AG04450 (cell line): ENCODE results near the gene SLC28A1. TPM values are rescaled to one million over a fixed set of nuclear protein-coding genes. Genes with fewer than 3 reads are reported as not detected.
"Not testable (repeated sequence)": the region's sequence is repeated elsewhere in the genome, so short reads cannot be mapped to it uniquely, and the experiment has no call there.

Experiments
- CTCF ChIA-PET: fragments of 300-600, 350-600 bp; formaldehyde crosslinking; extraction: SDS; loops from one replicate; lab custom pipeline; 2022; ENCODE audit warnings: antibody characterized with exemption, inconsistent platforms; lab: Charles Lee
- POLR2A ChIA-PET: fragments of 350-600 bp; formaldehyde crosslinking; extraction: SDS; loops from one replicate; lab custom pipeline; 2021; ENCODE audit warnings: antibody characterized with exemption, inconsistent platforms; lab: Yijun Ruan, JAX
- DNase-seq: peaks from one replicate; pipeline ENCODE4 v3.0.0-alpha.2; 2011; ENCODE audit warnings: low read depth, low spot score
- H3K27ac ChIP-seq: one replicate; pipeline ENCODE4 v1.5.1; 2012; ENCODE audit warnings: low read depth, low read length, control low read depth
- H3K27me3 ChIP-seq: one replicate; pipeline ENCODE4 v1.6.0; 2012; ENCODE audit warnings: low read length; ENCODE audit not compliant: control insufficient read depth, insufficient read depth
- H3K4me3 ChIP-seq: 2 replicates; pipeline ENCODE4 v1.5.1; 2011; ENCODE audit warnings: mild to moderate bottlenecking, low read depth, low read length, control low read depth
- H3K9me3 ChIP-seq: 2 replicates; pipeline ENCODE4 v1.5.1; 2012; ENCODE audit warnings: low read length; ENCODE audit not compliant: control insufficient read depth, insufficient read depth
- polyA plus RNA-seq: library from polyadenylated mRNA; depleted of rRNA; stranded (reverse); fragments of >200 nt; gene quantifications from 2 replicates; pipeline ENCODE4 v1.2.3, GENCODE V29; 2011
- TF ChIP-seq, protein P1 (sequence below): IDR thresholded peaks from 2 replicates; pipeline ENCODE4 v1.5.1; 2011; ENCODE audit warnings: low read depth, low read length, control low read depth, inconsistent platforms

Gene SLC28A1
- polyA plus RNA-seq, 1 experiment = not detected

DNA sequence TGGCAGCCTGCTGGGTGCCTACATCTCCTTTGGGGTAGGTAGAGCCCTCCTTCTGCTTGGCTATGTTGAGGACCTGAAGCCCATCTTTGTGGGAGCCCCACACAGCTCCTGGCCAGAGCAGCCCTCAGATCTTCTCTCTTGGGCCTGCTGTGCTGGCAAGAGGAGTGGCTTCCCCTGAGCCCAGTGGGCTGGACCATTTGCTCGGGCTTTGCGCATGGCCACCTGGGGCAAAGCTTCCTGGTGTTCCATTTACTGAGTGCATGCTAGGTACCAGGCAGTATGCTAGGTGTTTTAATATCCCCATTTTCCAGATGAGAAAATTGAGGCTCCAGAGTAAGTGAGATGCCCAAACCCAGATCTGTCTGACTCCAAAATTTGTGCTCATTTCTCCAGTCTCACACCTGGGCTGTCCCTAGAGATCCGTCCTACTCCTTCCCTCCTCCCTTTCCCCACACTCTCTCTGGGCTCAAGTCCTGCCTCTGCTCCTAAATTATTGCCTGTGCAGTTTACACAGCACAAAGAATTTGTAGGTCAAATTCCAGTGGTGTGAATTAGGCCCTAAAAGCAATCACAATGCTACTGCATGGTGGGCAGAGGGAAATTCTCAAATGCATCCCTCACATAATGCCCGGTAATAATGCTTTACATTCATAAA, 39.7 kb downstream of the SLC28A1 start:
- no peak overlapping the region for H3K27ac ChIP-seq
- no peak for DNase-seq
- no peak overlapping the region for H3K4me3 ChIP-seq
- CTCF ChIA-PET = interaction anchor here (1.0 kb wide), 1 partner anchor 269 kb away, joined by 4 read pairs; no protein-coding TSS in a partner anchor
- H3K9me3 ChIP-seq = no peaks in the 10 kb centered on the region
- TF ChIP-seq, protein P1, sequence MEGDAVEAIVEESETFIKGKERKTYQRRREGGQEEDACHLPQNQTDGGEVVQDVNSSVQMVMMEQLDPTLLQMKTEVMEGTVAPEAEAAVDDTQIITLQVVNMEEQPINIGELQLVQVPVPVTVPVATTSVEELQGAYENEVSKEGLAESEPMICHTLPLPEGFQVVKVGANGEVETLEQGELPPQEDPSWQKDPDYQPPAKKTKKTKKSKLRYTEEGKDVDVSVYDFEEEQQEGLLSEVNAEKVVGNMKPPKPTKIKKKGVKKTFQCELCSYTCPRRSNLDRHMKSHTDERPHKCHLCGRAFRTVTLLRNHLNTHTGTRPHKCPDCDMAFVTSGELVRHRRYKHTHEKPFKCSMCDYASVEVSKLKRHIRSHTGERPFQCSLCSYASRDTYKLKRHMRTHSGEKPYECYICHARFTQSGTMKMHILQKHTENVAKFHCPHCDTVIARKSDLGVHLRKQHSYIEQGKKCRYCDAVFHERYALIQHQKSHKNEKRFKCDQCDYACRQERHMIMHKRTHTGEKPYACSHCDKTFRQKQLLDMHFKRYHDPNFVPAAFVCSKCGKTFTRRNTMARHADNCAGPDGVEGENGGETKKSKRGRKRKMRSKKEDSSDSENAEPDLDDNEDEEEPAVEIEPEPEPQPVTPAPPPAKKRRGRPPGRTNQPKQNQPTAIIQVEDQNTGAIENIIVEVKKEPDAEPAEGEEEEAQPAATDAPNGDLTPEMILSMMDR = no peak
- H3K27me3 ChIP-seq = no peaks in the 10 kb centered on the region
- POLR2A ChIA-PET = no interaction called here

DNA sequence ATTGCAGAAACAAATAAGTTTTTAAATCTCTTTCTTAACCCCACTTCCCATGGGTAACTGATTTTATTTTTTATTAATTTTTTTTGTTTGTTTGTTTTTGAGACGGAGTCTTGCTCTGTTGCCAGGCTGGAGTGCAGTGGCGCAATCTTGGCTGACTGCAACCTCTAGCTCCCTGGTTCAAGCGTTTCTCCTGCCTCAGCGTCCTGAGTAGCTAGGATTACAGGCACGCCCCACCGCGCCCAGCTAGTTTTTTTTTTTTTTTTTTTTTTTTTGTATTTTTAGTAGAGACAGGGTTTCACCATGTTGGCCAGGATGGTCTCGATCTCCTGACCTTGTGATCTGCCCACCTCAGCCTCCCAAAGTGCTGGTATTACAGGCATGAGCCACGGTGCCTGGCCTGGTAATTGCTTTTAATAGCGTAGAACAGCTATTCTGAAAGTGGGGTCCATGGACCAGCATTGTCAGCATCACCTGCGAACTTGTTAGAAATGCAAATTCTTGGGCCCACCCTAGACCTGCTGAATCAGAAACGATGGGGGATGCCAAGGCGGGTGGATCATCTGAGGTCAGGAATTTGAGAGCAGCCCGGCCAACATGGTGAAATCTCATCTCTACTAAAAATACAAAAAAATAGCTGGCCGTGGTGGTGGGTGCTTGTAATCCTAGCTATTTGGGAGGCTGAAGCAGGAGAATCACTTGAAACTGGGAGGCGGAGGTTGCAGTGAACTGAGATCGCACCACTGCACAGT, 40.5 kb downstream of the SLC28A1 start:
- H3K9me3 ChIP-seq, POLR2A ChIA-PET, H3K4me3 ChIP-seq, H3K27ac ChIP-seq, DNase-seq, H3K27me3 ChIP-seq: not testable (repeated sequence)
- CTCF ChIA-PET = interaction anchor here (0.6 to 1.2 kb wide), 2 partner anchors 9 to 337 kb away, joined by 3 read pairs; no protein-coding TSS in a partner anchor

DNA sequence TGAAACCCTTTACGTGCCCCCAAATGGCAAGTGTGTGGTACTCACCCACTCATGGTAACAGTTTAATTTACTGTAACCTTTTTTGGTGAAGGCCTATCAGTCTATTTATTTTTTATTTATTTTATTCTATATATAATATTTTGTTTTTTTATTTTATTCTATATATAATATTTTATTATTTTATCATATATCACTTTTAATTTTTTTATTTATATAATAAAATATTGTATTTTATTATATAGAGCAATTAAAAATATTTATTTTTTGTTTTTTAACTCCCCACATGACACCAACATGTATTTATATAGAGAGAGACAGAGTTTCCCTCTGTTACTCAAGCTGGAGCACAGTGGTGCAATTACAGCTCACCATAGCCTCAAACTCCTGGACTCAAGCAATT, 41.4 kb downstream of the SLC28A1 start:
- ChIA-PET CTCF (interaction anchor here (1.0 to 1.4 kb wide), 3 partner anchors 80 to 338 kb away, joined by 3 to 5 read pairs (median 3); no protein-coding TSS in a partner anchor), POLR2A (no interaction called here)
- no peak for DNase-seq
- Histone ChIP-seq H3K9me3 (no peaks in the 10 kb centered on the region), H3K4me3 (no peak overlapping the region), H3K27me3 (no peaks in the 10 kb centered on the region), H3K27ac (no peak overlapping the region)
- TF ChIP-seq, protein P1 = no peak

DNA sequence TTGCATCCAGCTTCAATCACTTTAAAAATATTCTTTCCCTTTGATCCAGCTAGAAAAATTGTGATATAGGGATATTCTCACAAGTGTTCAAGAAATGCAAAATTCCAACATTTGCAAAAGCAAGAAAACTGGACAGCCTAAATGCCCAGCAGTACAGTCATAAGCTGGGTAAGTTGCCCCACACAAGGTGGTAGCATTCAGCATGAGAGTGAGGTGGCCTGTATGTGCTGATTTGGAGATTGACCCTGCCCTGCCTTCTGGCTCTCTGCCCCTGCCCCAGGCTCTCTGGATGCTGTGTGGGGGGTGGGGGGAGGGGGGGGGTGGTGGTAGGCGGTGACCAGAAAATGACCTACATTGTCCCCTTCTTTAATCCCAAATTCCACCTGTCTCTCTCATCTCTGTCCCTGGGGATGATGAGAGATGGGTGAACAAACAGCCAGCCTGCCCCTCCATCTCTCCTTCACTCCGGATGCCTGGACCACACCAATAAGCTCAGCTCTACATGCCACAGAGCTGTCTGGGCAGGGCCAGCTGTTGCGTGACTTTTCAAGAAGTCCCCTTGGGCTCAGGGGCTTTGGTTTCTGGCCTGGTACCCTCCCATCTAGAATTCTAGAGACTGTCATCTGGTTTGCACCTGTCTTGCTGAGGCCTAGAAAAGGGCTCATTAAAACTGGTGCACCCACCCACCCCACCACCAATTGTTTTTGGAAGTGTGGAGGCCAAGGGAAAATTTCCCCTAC, 42.2 kb downstream of the SLC28A1 start:
- DNase-seq = no peak
- ChIA-PET POLR2A (no interaction called here), CTCF (interaction anchor here (0.6 to 2.2 kb wide), 7 partner anchors 81 to 339 kb away, joined by 3 to 8 read pairs (median 3); partner anchors contain the start of gene NMB)
- Histone ChIP-seq H3K27me3 (no peaks in the 10 kb centered on the region), H3K4me3 (no peak overlapping the region), H3K9me3 (no peaks in the 10 kb centered on the region), H3K27ac (no peak overlapping the region)
- TF ChIP-seq, protein P1 = no peak

DNA sequence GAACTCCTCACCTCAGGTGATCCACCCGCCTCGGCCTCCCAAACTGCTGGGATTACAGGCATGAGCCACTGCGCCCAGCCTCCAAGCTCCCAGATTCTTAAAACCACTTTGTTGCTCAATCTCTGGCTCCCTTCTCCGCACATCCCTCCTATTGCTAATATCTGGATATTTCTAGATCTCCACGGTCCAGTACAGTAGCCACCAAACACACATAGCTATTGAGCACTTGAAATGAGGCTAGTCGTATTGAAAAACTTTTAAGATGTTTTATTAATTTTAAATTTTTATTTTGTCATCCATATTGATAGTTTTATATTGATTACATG, 44.3 kb downstream of the SLC28A1 start:
- no peak for DNase-seq
- Histone ChIP-seq H3K27me3 (no peaks in the 10 kb centered on the region), H3K4me3 (no peak overlapping the region), H3K9me3 (no peaks in the 10 kb centered on the region), H3K27ac (no peak overlapping the region)
- CTCF ChIA-PET = interaction anchor here (0.6 to 2.2 kb wide), 39 partner anchors 8 to 358 kb away, joined by 3 to 32 read pairs (median 5); partner anchors contain the start of genes NMB, SEC11A and ZNF592
- POLR2A ChIA-PET = interaction anchor here (0.5 kb wide), 1 partner anchor 267 kb away, joined by 7 read pairs; no protein-coding TSS in a partner anchor
- TF ChIP-seq, protein P1 = no peak
